HCT116 (cell line): Measurements from ENCODE around the gene DSG1.

ENCODE experiments used
- CTCF ChIP-seq, 3 experiments: fragments of 200-600 bp in 1 of 3; sonication (generic) in 1 of 3; IDR thresholded peaks in 2 of 3; conservative IDR thresholded peaks in 1 of 3; 2 replicates each; pipeline ENCODE4 v1.5.1; 2012 to 2017; ENCODE audit warnings: low read depth in 2 of 3, low read length in 2 of 3, antibody characterized with exemption in 1 of 3, borderline replicate concordance in 1 of 3, control low read depth in 1 of 3, mild to moderate bottlenecking in 1 of 3, mixed read lengths in 1 of 3, mixed run types in 1 of 3, moderate library complexity in 1 of 3; ENCODE audit not compliant: insufficient read depth in 1 of 3
- EGR1 ChIP-seq: IDR thresholded peaks from 2 replicates; pipeline ENCODE4 v1.6.1; 2012; ENCODE audit warnings: low read depth
- EZH2 ChIP-seq: fragments of 200-600 bp; sonication (generic); IDR thresholded peaks from 2 replicates; pipeline ENCODE4 v1.6.1; 2017; ENCODE audit warnings: antibody characterized with exemption, mixed run types
- JUND ChIP-seq: IDR thresholded peaks from 2 replicates; pipeline ENCODE4 v1.6.1; 2012
- MAX ChIP-seq: IDR thresholded peaks from 2 replicates; pipeline ENCODE4 v1.6.1; 2012
- POLR2A ChIP-seq: IDR thresholded peaks from 2 replicates; pipeline ENCODE4 v1.7.0; 2011; ENCODE audit warnings: borderline replicate concordance; ENCODE audit not compliant: insufficient read depth, insufficient read length; ENCODE audit errors: extremely low read depth
- POLR2AphosphoS5 ChIP-seq: IDR thresholded peaks from 2 replicates; pipeline ENCODE4 v1.6.1; 2011; ENCODE audit warnings: mild to moderate bottlenecking, low read depth, low read length, moderate library complexity
- RAD21 ChIP-seq: IDR thresholded peaks from 2 replicates; pipeline ENCODE4 v1.6.1; 2012; ENCODE audit warnings: low read depth, mild to moderate bottlenecking
- REST ChIP-seq: IDR thresholded peaks from 2 replicates; pipeline ENCODE4 v1.6.1; 2012; ENCODE audit warnings: low read depth
- SIN3A ChIP-seq: IDR thresholded peaks from 2 replicates; pipeline ENCODE4 v1.6.1; 2012; ENCODE audit warnings: low read depth
- SP1 ChIP-seq: IDR thresholded peaks from 2 replicates; pipeline ENCODE4 v1.6.1; 2012; ENCODE audit warnings: low read depth
- ZFX ChIP-seq: fragments of 450-650 bp; IDR thresholded peaks from 2 replicates; pipeline ENCODE4 v1.6.1; 2017

- no peak for TF ChIP-seq POLR2A
- TF ChIP-seq CTCF (IDR thresholded peaks at IDR 0.05 in 2 of 3, conservative IDR thresholded peaks at IDR 0.05 in 1 of 3; ENCODE audit: borderline replicate concordance in 1 of 3, insufficient read depth in 1 of 3, low read depth in 2 of 3, low read length in 2 of 3) = no peak
- no peak for TF ChIP-seq EZH2
- TF ChIP-seq SIN3A = no peak
- TF ChIP-seq REST = no peak
- TF ChIP-seq JUND = no peak
- no peak for TF ChIP-seq POLR2AphosphoS5
- no peak for TF ChIP-seq ZFX
- no peak for TF ChIP-seq RAD21
- TF ChIP-seq SP1 = no peak
- no peak for TF ChIP-seq MAX
- TF ChIP-seq EGR1 = no peak
Measured at GRCh38 chr18:31270578-31270977, 47.4 kb upstream of the DSG1 start.
